ENCODE results near the gene UMPS.

Gene UMPS

GRCh38 chr3:124791142-124791541 lies 60.9 kb downstream of the UMPS start:
- peak; percentile 26 for DNase-seq (ENCODE audit: low read depth)
- no peak overlapping the region for H3K4me3 ChIP-seq (replicated peaks; ENCODE audit: low read depth, low read length)
- TF ChIP-seq CTCF (IDR thresholded peaks at IDR 0.05; ENCODE audit: low read length, missing control alignments) = no peak

- no peak overlapping the region for H3K4me3 ChIP-seq (replicated peaks; ENCODE audit: low read depth, low read length)
- no peak for TF ChIP-seq CTCF (IDR thresholded peaks at IDR 0.05; ENCODE audit: low read length, missing control alignments)
- peak; percentile 94 for DNase-seq (ENCODE audit: low read depth)
Observed at GRCh38 chr3:124791639-124792151, 61.4 kb downstream of the UMPS start.

- no peak for DNase-seq (ENCODE audit: low read depth)
- no peak for TF ChIP-seq CTCF (IDR thresholded peaks at IDR 0.05; ENCODE audit: low read length, missing control alignments)
- H3K4me3 ChIP-seq (replicated peaks; ENCODE audit: low read depth, low read length) = no peak overlapping the region
Observed at GRCh38 chr3:124792341-124793040, 62.2 kb downstream of the UMPS start.

- no peak for TF ChIP-seq CTCF (IDR thresholded peaks at IDR 0.05; ENCODE audit: low read length, missing control alignments)
- no peak for DNase-seq (ENCODE audit: low read depth)
- no peak overlapping the region for H3K4me3 ChIP-seq (replicated peaks; ENCODE audit: low read depth, low read length)
Observed at GRCh38 chr3:124793054-124793739, 62.9 kb downstream of the UMPS start.

- no peak for DNase-seq (ENCODE audit: low read depth)
- TF ChIP-seq CTCF (IDR thresholded peaks at IDR 0.05; ENCODE audit: low read length, missing control alignments) = no peak
- H3K4me3 ChIP-seq (replicated peaks; ENCODE audit: low read depth, low read length) = no peak overlapping the region
Observed at GRCh38 chr3:124796477-124796876, 66.2 kb downstream of the UMPS start.

GRCh38 chr3:124797426-124797945 lies 67.2 kb downstream of the UMPS start:
- H3K4me3 ChIP-seq (replicated peaks; ENCODE audit: low read depth, low read length) = no peak overlapping the region
- no peak for TF ChIP-seq CTCF (IDR thresholded peaks at IDR 0.05; ENCODE audit: low read length, missing control alignments)
- no peak for DNase-seq (ENCODE audit: low read depth)

All from fibroblast of pulmonary artery (primary cell).